Memory B cell (primary cell): Measurements from ENCODE around the gene MYCBP.
"Not testable (repeated sequence)": the region's sequence is repeated elsewhere in the genome, so short reads cannot be mapped to it uniquely, and the experiment has no call there.

Experiments
- ATAC-seq: fragments of 150-1000 bp; cut with Tn5 transposase; 2 replicates; pipeline ENCODE4 v1.10.0; 2021; ENCODE audit warnings: low read depth, mild to moderate bottlenecking, moderate library complexity
- DNase-seq, 2 donors: peaks; one replicate each; pipeline ENCODE4 v3.0.0; 2022; ENCODE audit warnings: low spot score in 2 of 2
- H3K27ac Mint-ChIP-seq: one replicate; pipeline ENCODE4 v1.8.0; 2022; ENCODE audit warnings: mild to moderate bottlenecking, moderate library complexity, mixed read lengths
- H3K27me3 Mint-ChIP-seq: one replicate; pipeline ENCODE4 v1.8.0; 2022; ENCODE audit warnings: mixed read lengths
- H3K36me3 Mint-ChIP-seq: one replicate; pipeline ENCODE4 v1.8.0; 2022; ENCODE audit warnings: mild to moderate bottlenecking, mixed read lengths
- H3K4me1 Mint-ChIP-seq: one replicate; pipeline ENCODE4 v1.8.0; 2022; ENCODE audit warnings: mixed read lengths
- H3K4me3 Mint-ChIP-seq: one replicate; pipeline ENCODE4 v1.8.0; 2022; ENCODE audit warnings: mild to moderate bottlenecking, moderate library complexity, mixed read lengths
- H3K9me3 Mint-ChIP-seq: one replicate; pipeline ENCODE4 v1.8.0; 2022; ENCODE audit warnings: mixed read lengths

The MYCBP gene

GRCh38 chr1:38848071-38848470 is 25.1 kb downstream of the MYCBP start:
- Mint-ChIP-seq H3K4me3 (peak overlapping the region; percentile 1), H3K4me1 (peaks cover 15% of the 10 kb centered on the region), H3K27me3 (no peaks in the 10 kb centered on the region), H3K9me3 (no peaks in the 10 kb centered on the region), H3K27ac (peak overlapping the region; percentile 26), H3K36me3 (peaks cover 40% of the 10 kb centered on the region)
- peak in 1 of 2 donors; percentile 7 for DNase-seq
- ATAC-seq, result peak; percentile 96

GRCh38 chr1:38846210-38846609 is 26.9 kb downstream of the MYCBP start:
- H3K4me1 Mint-ChIP-seq, result peaks cover 12% of the 10 kb centered on the region
- H3K4me3 Mint-ChIP-seq, result no peak overlapping the region
- H3K9me3 Mint-ChIP-seq, result no peaks in the 10 kb centered on the region
- peaks cover 32% of the 10 kb centered on the region for H3K36me3 Mint-ChIP-seq
- DNase-seq (no peak), ATAC-seq (no peak)
- H3K27ac Mint-ChIP-seq, result no peak overlapping the region
- no peaks in the 10 kb centered on the region for H3K27me3 Mint-ChIP-seq

GRCh38 chr1:38845088-38845487 is 28.1 kb downstream of the MYCBP start:
- H3K27me3 Mint-ChIP-seq, H3K9me3 Mint-ChIP-seq, H3K4me3 Mint-ChIP-seq, ATAC-seq, H3K27ac Mint-ChIP-seq, DNase-seq: not testable (repeated sequence)
- peaks cover 32% of the 10 kb centered on the region for H3K36me3 Mint-ChIP-seq
- H3K4me1 Mint-ChIP-seq, result peaks cover 16% of the 10 kb centered on the region

GRCh38 chr1:38840281-38840680 is 32.9 kb downstream of the MYCBP start:
- H3K4me3 Mint-ChIP-seq, result no peak overlapping the region
- peaks cover 34% of the 10 kb centered on the region for H3K36me3 Mint-ChIP-seq
- H3K27ac Mint-ChIP-seq, result peak overlapping the region; percentile 36
- ATAC-seq (no peak), DNase-seq (no peak)
- no peaks in the 10 kb centered on the region for H3K27me3 Mint-ChIP-seq
- H3K9me3 Mint-ChIP-seq, result no peaks in the 10 kb centered on the region
- H3K4me1 Mint-ChIP-seq, result peaks cover 10% of the 10 kb centered on the region

GRCh38 chr1:38839363-38839762 is 33.8 kb downstream of the MYCBP start:
- ATAC-seq, result no peak
- H3K4me1 Mint-ChIP-seq, result peaks cover 13% of the 10 kb centered on the region
- H3K27me3 Mint-ChIP-seq, result no peaks in the 10 kb centered on the region
- no peaks in the 10 kb centered on the region for H3K9me3 Mint-ChIP-seq
- no peak overlapping the region for H3K27ac Mint-ChIP-seq
- no peak overlapping the region for H3K4me3 Mint-ChIP-seq
- DNase-seq, result no peak
- peaks cover 27% of the 10 kb centered on the region for H3K36me3 Mint-ChIP-seq

GRCh38 chr1:38836316-38836715 is 36.8 kb downstream of the MYCBP start:
- not testable (repeated sequence) for ATAC-seq, H3K27me3 Mint-ChIP-seq, H3K4me1 Mint-ChIP-seq, H3K9me3 Mint-ChIP-seq, H3K4me3 Mint-ChIP-seq, DNase-seq, H3K27ac Mint-ChIP-seq
- peaks cover 18% of the 10 kb centered on the region for H3K36me3 Mint-ChIP-seq

GRCh38 chr1:38834937-38835827 is 38.0 kb downstream of the MYCBP start:
- peak; percentile 97 for ATAC-seq
- peaks cover 13% of the 10 kb centered on the region for H3K36me3 Mint-ChIP-seq
- peak; percentile 50 to 71 for DNase-seq
- no peaks in the 10 kb centered on the region for H3K9me3 Mint-ChIP-seq
- peaks cover 4% of the 10 kb centered on the region for H3K4me1 Mint-ChIP-seq
- H3K27ac Mint-ChIP-seq, result no peak overlapping the region
- H3K4me3 Mint-ChIP-seq, result no peak overlapping the region
- H3K27me3 Mint-ChIP-seq, result peaks cover 7% of the 10 kb centered on the region

- Mint-ChIP-seq H3K4me3 (no peak overlapping the region), H3K9me3 (no peaks in the 10 kb centered on the region), H3K27me3 (peaks cover 10% of the 10 kb centered on the region), H3K27ac (no peak overlapping the region), H3K36me3 (peaks cover 12% of the 10 kb centered on the region), H3K4me1 (peaks cover 4% of the 10 kb centered on the region)
- no peak for DNase-seq
- ATAC-seq, result no peak
These were observed 38.8 kb downstream of the MYCBP start for GRCh38 chr1:38834221-38834782.

GRCh38 chr1:38833146-38833545 is 40.0 kb downstream of the MYCBP start:
- Mint-ChIP-seq H3K9me3 (no peaks in the 10 kb centered on the region), H3K4me3 (no peak overlapping the region), H3K36me3 (peaks cover 3% of the 10 kb centered on the region), H3K27me3 (peaks cover 13% of the 10 kb centered on the region), H3K4me1 (peaks cover 4% of the 10 kb centered on the region), H3K27ac (no peak overlapping the region)
- ATAC-seq, result no peak
- no peak for DNase-seq

GRCh38 chr1:38832370-38832734 is 40.8 kb downstream of the MYCBP start:
- Mint-ChIP-seq H3K4me1 (peaks cover 4% of the 10 kb centered on the region), H3K4me3 (no peak overlapping the region), H3K36me3 (no peaks in the 10 kb centered on the region), H3K9me3 (no peaks in the 10 kb centered on the region), H3K27ac (no peak overlapping the region), H3K27me3 (peaks cover 13% of the 10 kb centered on the region)
- DNase-seq (no peak), ATAC-seq (no peak)

GRCh38 chr1:38831731-38832369 is 41.3 kb downstream of the MYCBP start:
- no peaks in the 10 kb centered on the region for H3K9me3 Mint-ChIP-seq
- peaks cover 15% of the 10 kb centered on the region for H3K27me3 Mint-ChIP-seq
- H3K27ac Mint-ChIP-seq, result no peak overlapping the region
- H3K36me3 Mint-ChIP-seq, result no peaks in the 10 kb centered on the region
- ATAC-seq (no peak), DNase-seq (no peak)
- H3K4me3 Mint-ChIP-seq, result no peak overlapping the region
- peaks cover 4% of the 10 kb centered on the region for H3K4me1 Mint-ChIP-seq

- ATAC-seq, result no peak
- Mint-ChIP-seq H3K27me3 (peaks cover 20% of the 10 kb centered on the region), H3K4me1 (no peaks in the 10 kb centered on the region), H3K4me3 (no peak overlapping the region), H3K27ac (no peak overlapping the region), H3K9me3 (no peaks in the 10 kb centered on the region), H3K36me3 (no peaks in the 10 kb centered on the region)
- no peak for DNase-seq
These were observed 43.8 kb downstream of the MYCBP start for GRCh38 chr1:38829368-38829767.

- no peaks in the 10 kb centered on the region for H3K9me3 Mint-ChIP-seq
- no peak for ATAC-seq
- H3K4me3 Mint-ChIP-seq, result no peak overlapping the region
- DNase-seq, result no peak
- H3K27me3 Mint-ChIP-seq, result peaks cover 18% of the 10 kb centered on the region
- H3K4me1 Mint-ChIP-seq, result no peaks in the 10 kb centered on the region
- no peaks in the 10 kb centered on the region for H3K36me3 Mint-ChIP-seq
- no peak overlapping the region for H3K27ac Mint-ChIP-seq
These were observed 45.8 kb downstream of the MYCBP start for GRCh38 chr1:38827318-38827717.

- Mint-ChIP-seq H3K4me1 (no peaks in the 10 kb centered on the region), H3K4me3 (no peak overlapping the region), H3K27ac (no peak overlapping the region), H3K9me3 (no peaks in the 10 kb centered on the region), H3K27me3 (peaks cover 17% of the 10 kb centered on the region), H3K36me3 (no peaks in the 10 kb centered on the region)
- DNase-seq (no peak), ATAC-seq (no peak)
These were observed 46.3 kb downstream of the MYCBP start for GRCh38 chr1:38826886-38827285.
